Daoy (cell line): ENCODE results near the gene GLRB. TPM values are rescaled to one million over a fixed set of nuclear protein-coding genes. Genes with fewer than 3 reads are reported as not detected.
"Not testable (repeated sequence)": the region's sequence is repeated elsewhere in the genome, so short reads cannot be mapped to it uniquely, and the experiment has no call there.

ENCODE experiments used
- DNase-seq: peaks from one replicate; pipeline ENCODE4 v3.0.0-alpha.2; 2015; ENCODE audit warnings: low read depth
- total RNA-seq: library from RNA; depleted of rRNA; stranded (reverse); fragments of >200 nt; shearing (Covaris generic); gene quantifications from 2 replicates; pipeline ENCODE4 v1.2.3, GENCODE V29; 2014; rRNA removed

The GLRB gene
- total RNA-seq, 1 experiment from 2014 or later, result 5.0 TPM

GRCh38 chr4:157128395-157128794 lies 52.4 kb downstream of the GLRB start:
- peak; percentile 10 for DNase-seq

GRCh38 chr4:157141976-157142375 lies 66.0 kb downstream of the GLRB start:
- DNase-seq, result no peak

GRCh38 chr4:157143369-157143768 lies 67.4 kb downstream of the GLRB start:
- DNase-seq, result no peak

GRCh38 chr4:157151711-157152110 lies 75.8 kb downstream of the GLRB start:
- DNase-seq, result no peak

GRCh38 chr4:157165935-157166610 lies 90.1 kb downstream of the GLRB start:
- no peak for DNase-seq

- DNase-seq, result no peak
Measured at GRCh38 chr4:157170321-157170720, 94.4 kb downstream of the GLRB start.

GRCh38 chr4:157172011-157172410 lies 96.1 kb downstream of the GLRB start:
- DNase-seq, result no peak

GRCh38 chr4:157180268-157180667 lies 104.3 kb downstream of the GLRB start:
- DNase-seq, result not testable (repeated sequence)

GRCh38 chr4:157184300-157184699 lies 108.3 kb downstream of the GLRB start:
- no peak for DNase-seq

- DNase-seq, result no peak
Measured at GRCh38 chr4:157185363-157185762, 109.4 kb downstream of the GLRB start.

- DNase-seq, result no peak
Measured at GRCh38 chr4:157195374-157195773, 119.4 kb downstream of the GLRB start.

GRCh38 chr4:157196046-157196445 lies 120.1 kb downstream of the GLRB start:
- DNase-seq, result no peak

- DNase-seq, result peak; percentile 21
Measured at GRCh38 chr4:157204634-157205244, 128.8 kb downstream of the GLRB start.

- DNase-seq, result no peak
Measured at GRCh38 chr4:157217708-157218107, 141.8 kb downstream of the GLRB start.

- no peak for DNase-seq
Measured at GRCh38 chr4:157219711-157220370, 143.9 kb downstream of the GLRB start.

- peak; percentile 60 for DNase-seq
Measured at GRCh38 chr4:157220371-157220881, 144.5 kb downstream of the GLRB start, which contains the start of gene GRIA2. GRIA2 (plus strand) TSS chr4:157220728; CDS start chr4:157221043, 315 bp downstream.

- no peak for DNase-seq
Measured at GRCh38 chr4:157221426-157221894, 145.5 kb downstream of the GLRB start.

Other genes with a start within 250 kb of the GLRB start
- gene PDGFC, start 104.4 kb upstream of the GLRB start, total RNA-seq, result 34.0 and 53.0 TPM in 2 replicates
- 0.17 TPM in 1 of 2 replicates, not detected in the other for gene GRIA2, start 144.6 kb downstream of the GLRB start, total RNA-seq